A549 (cell line): Measurements from ENCODE around the gene CHM.
"Not testable (repeated sequence)": the region's sequence is repeated elsewhere in the genome, so short reads cannot be mapped to it uniquely, and the experiment has no call there.

Experiments
- CEBPB ChIP-seq, 2 experiments: fragments of >200 bp in 1 of 2; sonication (Bioruptor Twin) in 1 of 2; formaldehyde crosslinking in 1 of 2; IDR thresholded peaks; 2 replicates each; pipeline ENCODE4 v1.6.1; 2012 to 2016
- POLR2A ChIP-seq: IDR thresholded peaks from 2 replicates; pipeline ENCODE4 v1.6.1; 2012; ENCODE audit warnings: mild to moderate bottlenecking, low read length
- POLR2AphosphoS2 ChIP-seq: conservative IDR thresholded peaks from 2 replicates; pipeline ENCODE4 v1.6.1; 2012; ENCODE audit warnings: low read length, improper control_type of control experiment, inconsistent platforms
- SREBF2 ChIP-seq: fragments of 450-650 bp; IDR thresholded peaks from 2 replicates; pipeline ENCODE4 v1.6.1; 2014; ENCODE audit warnings: mild to moderate bottlenecking, moderate library complexity
- ZNF302 ChIP-seq: fragments of 250-450 bp; sonication (Bioruptor Pico); IDR thresholded peaks from 2 replicates; pipeline ENCODE4 v1.9.0; 2021; ENCODE audit warnings: inconsistent platforms, mild to moderate bottlenecking, moderate library complexity
- ZSCAN20 ChIP-seq: fragments of 250-450 bp; sonication (Bioruptor Pico); IDR thresholded peaks from 2 replicates; pipeline ENCODE4 v1.8.0; 2022; ENCODE audit warnings: mild to moderate bottlenecking, moderate library complexity
- TF ChIP-seq, protein P1 (sequence below): fragments of >200 bp; sonication (Bioruptor Twin); formaldehyde crosslinking; IDR thresholded peaks from 3 replicates; pipeline ENCODE4 v1.5.1; 2016

DNA sequence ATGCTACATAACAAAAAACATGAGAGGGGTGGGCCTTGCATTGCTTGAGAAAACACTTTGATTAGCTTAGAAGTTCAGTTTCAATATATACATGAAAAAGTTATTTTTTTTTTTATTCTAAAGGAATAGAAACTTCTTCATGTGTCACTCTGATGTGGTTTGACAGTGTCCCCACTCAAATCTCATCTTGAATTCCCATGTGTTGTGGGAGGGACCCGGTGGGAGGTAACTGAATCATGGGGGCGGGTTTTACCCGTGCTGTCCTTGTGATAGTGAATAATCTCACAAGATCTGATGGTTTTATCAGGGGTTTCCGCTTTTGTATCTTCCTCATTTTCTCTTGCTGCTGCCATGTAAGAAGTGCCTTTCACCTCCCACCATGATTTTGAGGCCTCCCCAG lies 32.4 kb downstream of the CHM start:
- TF ChIP-seq, protein P1, sequence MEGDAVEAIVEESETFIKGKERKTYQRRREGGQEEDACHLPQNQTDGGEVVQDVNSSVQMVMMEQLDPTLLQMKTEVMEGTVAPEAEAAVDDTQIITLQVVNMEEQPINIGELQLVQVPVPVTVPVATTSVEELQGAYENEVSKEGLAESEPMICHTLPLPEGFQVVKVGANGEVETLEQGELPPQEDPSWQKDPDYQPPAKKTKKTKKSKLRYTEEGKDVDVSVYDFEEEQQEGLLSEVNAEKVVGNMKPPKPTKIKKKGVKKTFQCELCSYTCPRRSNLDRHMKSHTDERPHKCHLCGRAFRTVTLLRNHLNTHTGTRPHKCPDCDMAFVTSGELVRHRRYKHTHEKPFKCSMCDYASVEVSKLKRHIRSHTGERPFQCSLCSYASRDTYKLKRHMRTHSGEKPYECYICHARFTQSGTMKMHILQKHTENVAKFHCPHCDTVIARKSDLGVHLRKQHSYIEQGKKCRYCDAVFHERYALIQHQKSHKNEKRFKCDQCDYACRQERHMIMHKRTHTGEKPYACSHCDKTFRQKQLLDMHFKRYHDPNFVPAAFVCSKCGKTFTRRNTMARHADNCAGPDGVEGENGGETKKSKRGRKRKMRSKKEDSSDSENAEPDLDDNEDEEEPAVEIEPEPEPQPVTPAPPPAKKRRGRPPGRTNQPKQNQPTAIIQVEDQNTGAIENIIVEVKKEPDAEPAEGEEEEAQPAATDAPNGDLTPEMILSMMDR: not testable (repeated sequence)
- TF ChIP-seq POLR2A; ZSCAN20 (CRISPR knock-in tag); CEBPB (IDR thresholded peaks at IDR 0.05); ZNF302; POLR2AphosphoS2; SREBF2: not testable (repeated sequence)
